NT2/D1 (cell line): Measurements from ENCODE around the gene PCGF2.

Source experiments
- SUZ12 ChIP-seq: IDR thresholded peaks from 2 replicates; pipeline ENCODE4 v1.6.1; 2011; ENCODE audit not compliant: insufficient read length, insufficient read depth; ENCODE audit errors: extremely low read depth
- ZNF274 ChIP-seq: IDR thresholded peaks from 2 replicates; pipeline ENCODE4 v1.6.1; 2011; ENCODE audit warnings: mild to moderate bottlenecking, low read depth, low read length

- TF ChIP-seq ZNF274 (no peak), SUZ12 (no peak)
Measured at GRCh38 chr17:38687286-38687685, 60.9 kb downstream of the PCGF2 start.
